ENCODE results near the gene DOK4.
A peak's percentile ranks its signal among the peaks of the same experiment; 100 is the strongest.
"Not testable (repeated sequence)": the region's sequence is repeated elsewhere in the genome, so short reads cannot be mapped to it uniquely, and the experiment has no call there.

DOK4 gene

DNA sequence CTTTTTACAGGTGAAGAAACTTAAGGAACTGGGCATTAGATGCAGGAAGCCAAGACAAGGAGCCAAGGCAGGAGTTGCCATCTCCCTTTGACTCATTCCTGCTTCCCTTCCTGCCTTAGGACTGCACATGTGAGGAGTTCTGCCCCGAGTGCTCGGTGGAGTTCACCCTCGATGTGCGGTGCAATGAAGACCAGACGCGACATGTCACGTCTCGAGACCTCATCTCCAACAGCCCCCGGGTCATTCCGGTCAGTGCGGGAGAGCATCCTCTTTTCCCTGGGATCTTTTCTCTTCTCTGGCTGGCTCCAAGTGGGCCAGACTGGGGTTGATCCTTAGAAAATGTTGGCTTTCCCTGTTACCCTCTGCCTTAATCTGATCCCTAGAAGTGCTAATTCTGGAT is 17.2 kb downstream of the DOK4 start:
- H3K4me3 ChIP-seq, result no peak overlapping the region
- H3K27ac ChIP-seq, result no peak overlapping the region

DNA sequence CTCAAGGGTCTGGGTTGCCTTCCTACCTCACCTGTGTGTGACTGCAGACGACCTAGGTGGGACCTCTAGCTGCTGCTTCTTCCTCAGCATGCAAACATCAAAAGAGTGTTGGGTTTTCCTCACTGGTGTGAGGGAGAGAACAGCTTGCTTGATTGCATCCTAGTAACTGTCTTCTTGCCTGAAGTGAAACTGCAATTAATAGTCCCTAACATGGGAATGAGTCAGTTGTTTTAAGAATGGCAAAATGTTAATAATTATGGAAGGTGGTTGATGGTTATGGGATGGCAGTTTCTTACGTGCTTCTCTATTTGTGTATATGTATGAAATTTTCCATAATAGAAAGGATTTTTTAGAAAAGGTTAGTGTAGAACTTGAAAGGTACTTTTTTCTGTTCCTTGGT is 17.9 kb downstream of the DOK4 start:
- H3K27ac ChIP-seq, result no peak overlapping the region
- H3K4me3 ChIP-seq, result no peak overlapping the region

DNA sequence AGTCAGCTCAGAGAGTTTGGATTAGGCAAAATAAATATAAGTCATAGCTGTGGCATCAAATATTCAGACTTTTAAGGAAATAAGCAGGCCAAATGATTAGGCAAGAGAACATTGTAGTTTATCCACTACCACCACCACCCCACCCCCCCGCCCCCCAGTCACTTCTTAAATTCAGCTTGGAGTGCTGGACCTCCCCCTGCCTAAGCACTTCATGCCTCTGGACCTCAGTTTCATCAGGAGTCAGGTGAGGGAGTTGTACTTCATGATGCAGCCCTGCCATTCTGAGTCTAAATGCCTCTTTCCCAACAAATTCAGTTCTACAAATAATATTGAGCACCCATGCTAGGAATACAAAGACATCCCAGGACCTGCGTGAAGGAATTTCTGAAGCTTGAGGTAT is 21.8 kb downstream of the DOK4 start:
- no peak overlapping the region for H3K4me3 ChIP-seq

DNA sequence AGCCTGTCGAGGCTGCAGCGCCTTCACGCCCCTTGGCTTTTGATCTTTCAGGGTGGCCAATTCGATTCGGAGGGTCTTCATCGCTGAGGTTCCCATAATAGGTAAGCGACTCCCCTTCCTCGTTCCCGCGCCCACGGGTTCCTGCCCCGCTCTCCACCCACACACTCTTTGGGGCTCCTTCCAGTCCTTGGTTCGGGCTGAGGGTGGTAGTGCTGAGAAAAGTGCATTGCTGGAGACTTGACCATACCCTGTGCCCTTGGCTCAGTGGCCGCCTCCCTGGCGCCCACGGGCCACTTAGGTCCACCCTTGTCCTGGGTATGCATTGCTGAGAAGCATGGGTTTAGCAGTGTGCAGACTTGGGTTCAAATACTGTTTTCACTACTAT is 23.3 kb downstream of the DOK4 start:
- peak overlapping the region; percentile 69 to 100 (median 88) for H3K4me3 ChIP-seq
- peak overlapping the region; percentile 77 to 98 (median 95) for H3K27ac ChIP-seq

More for the DNA sequence above, 21.8 kb downstream of the DOK4 start:
- no peak overlapping the region for H3K27ac ChIP-seq

DNA sequence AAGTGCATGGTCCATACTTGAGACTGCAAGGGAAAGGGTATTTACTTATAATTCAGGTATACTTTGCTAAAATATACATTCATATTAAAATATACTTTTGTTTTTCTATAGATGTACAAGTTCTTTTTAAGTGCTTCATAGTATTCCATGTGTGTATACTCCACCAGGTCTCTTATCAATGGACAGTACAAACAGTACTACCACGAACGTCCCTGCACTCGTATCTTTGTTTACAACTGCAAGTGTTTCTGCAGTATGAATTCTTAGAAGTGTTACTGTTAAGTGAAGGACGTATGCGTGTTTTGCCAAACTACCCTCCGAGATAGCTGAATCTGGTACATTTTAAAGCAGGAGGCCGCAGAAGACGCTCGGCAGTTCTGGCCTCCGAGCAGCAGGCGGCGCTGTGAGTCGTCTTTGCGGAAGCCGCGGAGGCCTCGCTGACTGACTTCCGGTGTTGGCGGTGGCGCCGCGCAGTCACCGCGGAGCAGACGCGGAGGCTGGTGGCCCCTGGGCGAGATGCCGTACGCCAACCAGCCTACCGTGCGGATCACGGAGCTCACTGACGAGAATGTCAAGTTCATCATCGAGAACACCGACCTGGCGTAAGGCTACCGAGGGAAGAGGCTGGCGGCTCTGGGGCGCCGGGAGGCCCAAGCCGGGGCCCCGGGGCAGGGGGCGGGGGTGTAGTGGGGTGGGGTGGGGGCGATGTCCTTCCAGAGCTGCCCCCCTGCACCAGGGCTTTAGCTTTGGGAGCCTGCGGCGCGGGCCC is 23.9 kb downstream of the DOK4 start, which contains the start of gene POLR2C:
POLR2C (plus strand) TSS at position 471 of the 769 bp plus-strand sequence; CDS start at position 517, 46 bp downstream.
- Histone ChIP-seq H3K4me3 (peak within 1 kb of the TSS; percentile 69 to 100 (median 88)), H3K27ac (peak within 1 kb of the TSS; percentile 77 to 98 (median 95))

DNA sequence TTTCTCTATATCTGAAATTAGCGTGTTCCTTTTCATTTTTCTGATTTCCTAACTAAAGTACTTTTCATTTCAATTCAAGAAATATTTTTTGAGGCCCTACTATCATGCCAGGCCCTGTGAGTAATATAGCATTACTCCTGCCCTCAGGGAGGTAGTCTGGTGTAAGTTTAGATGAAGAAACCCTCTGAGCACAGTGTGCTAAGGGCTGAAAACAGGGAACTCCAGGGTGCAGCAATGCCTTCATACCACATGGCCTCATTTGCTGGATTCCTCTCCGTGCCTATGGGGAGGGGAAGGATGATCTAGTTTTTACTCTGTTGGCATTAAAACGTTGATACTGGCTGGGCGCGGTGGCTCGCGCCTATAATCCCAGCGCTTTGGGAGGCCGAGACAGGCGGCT is 34.3 kb downstream of the DOK4 start:
- Histone ChIP-seq H3K4me3 (no peak overlapping the region), H3K27ac (no peak overlapping the region)

DNA sequence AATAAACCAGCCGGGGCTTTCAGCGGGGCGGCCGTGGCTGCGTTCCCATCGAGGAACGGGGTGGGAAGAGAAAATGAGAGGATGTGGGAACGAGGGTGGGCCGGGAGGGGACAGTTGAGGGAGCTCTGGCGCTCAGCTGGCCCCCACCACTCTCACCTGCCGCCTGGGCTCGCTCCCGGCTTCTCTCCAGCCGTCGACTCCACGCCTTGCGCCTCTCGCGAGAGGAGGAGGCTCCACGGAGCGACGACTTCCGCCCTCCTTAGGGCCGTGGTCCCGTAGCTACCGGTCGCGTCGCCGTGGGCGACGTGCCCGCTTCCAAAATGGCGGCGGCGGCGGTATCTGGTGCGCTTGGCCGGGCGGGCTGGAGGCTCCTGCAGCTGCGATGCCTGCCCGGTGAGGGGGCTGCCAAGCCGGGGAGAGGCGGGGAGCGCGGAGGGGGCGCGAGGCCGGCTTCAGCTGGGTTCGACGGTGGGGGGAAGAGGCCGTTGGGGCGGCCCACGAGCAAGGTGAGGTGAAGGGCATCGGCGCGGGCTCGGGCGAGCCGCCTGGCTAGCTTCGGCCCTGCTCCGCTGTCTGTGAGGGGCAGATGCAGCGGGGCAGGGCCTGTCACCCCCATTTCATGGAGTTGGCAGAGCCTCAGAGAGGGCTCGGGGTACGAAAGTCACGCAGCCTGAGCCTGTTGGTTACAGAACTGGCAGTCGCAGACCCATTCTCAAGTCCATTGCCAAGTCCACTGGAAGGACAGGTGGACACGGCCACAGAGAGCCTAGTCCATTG is 38.9 kb downstream of the DOK4 start, which contains the start of the genes CIAPIN1 and COQ9:
CIAPIN1 (minus strand) TSS at position 200 of the 777 bp plus-strand sequence. CDS start 6,457 bp downstream, outside the sequence.
COQ9 (plus strand) TSS at position 294 of the 777 bp plus-strand sequence; CDS start at position 321, 27 bp downstream.
- H3K27ac ChIP-seq, result peak within 1 kb of the TSS; percentile 84 to 99 (median 95)

DNA sequence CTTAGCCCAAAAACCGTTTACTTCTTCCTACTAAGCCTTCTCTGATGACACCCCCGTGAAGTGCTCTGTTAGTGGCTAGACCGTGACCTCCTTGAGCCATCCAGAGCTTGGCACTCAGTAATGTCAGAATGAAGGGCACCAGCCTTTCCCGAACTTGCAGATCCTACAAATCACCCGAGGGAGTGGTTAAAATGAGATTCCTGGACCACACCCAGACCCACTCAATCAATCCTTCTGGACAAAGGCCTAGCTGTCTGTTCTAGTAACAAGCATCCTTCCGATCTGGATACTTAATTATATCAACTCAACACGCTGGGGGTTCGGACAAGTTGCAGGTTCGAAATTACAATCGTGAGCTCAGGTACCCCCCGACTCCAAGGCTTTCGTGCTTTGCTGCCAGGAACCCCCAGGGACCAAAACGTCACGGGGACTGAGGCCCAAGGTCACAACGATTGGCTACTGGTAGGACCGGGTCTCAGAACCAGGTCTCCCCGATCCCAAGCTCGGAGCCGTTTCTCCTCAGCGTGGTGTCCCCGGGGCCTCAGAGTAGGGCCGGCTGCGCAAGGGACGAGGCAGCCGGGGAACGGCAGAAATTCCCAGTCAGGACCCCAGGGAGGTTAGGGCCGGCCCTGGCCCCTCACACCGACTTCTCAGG is 39.6 kb downstream of the DOK4 start:
- H3K4me3 ChIP-seq, result peak overlapping the region; percentile 69 to 98 (median 87)
- H3K27ac ChIP-seq, result peak overlapping the region; percentile 84 to 99 (median 95)

More for the DNA sequence above, 38.9 kb downstream of the DOK4 start, which contains the start of the genes CIAPIN1 and COQ9:
- H3K4me3 ChIP-seq, result peak within 1 kb of the TSS; percentile 69 to 98 (median 87)

DNA sequence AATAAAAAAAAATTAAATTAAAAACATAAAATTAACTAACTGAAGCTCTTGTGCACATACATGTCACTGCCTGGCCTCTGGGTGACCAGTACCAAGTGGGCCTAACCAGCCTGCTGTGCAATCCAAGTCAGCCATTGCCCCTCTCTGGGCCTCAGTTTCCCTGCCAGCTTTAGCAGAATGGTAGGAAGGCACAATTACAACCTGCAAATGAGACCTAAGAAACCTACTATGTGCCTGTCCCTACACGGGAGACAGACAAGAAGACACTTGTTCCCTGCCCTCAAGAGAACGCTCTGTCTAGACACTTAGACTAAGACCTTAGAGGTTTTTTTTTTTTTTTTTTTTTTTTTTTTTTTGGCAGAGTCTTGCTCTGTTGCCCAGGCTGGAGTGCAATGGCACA is 40.8 kb downstream of the DOK4 start:
- Histone ChIP-seq H3K4me3 (no peak overlapping the region), H3K27ac (no peak overlapping the region)

DNA sequence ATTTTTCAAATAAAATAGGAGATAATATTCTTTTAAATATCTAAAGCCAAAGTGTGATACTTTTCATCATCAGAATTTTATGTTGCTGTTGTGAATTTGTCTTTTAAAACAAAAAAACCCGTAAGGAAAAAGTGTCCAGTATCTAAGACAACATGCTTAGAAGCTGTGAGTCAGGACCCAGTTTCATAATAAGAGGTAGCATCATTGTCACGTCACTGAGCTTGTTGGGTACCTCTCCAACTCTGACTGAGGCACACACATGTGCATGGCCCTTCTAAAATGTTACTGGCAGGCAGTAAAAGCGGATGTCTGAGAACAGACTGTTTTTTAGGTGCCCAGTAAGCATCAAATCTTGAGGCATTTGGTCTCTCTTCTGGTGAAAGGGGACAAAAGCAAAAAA is 41.6 kb downstream of the DOK4 start:
- Histone ChIP-seq H3K27ac (no peak overlapping the region), H3K4me3 (no peak overlapping the region)

DNA sequence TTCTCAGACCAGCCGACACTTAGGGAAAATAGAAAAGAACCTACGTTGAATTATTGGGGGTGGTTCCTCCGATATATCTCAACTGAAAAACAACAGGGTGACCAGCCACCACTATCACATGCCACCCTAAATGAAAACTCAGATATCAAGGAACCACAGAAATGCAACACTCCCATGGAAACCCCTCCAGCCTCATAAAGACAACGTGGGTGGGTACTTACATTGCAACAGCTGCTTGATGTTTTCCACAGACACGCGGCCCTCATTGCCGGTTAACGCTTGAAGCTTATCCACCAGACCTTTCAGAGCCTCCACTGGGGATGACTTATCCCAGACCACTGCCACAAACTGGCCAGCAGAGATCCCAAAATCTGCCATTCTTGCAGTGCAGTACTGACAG is 45.7 kb downstream of the DOK4 start:
- H3K4me3 ChIP-seq, H3K27ac ChIP-seq: not testable (repeated sequence)

DNA sequence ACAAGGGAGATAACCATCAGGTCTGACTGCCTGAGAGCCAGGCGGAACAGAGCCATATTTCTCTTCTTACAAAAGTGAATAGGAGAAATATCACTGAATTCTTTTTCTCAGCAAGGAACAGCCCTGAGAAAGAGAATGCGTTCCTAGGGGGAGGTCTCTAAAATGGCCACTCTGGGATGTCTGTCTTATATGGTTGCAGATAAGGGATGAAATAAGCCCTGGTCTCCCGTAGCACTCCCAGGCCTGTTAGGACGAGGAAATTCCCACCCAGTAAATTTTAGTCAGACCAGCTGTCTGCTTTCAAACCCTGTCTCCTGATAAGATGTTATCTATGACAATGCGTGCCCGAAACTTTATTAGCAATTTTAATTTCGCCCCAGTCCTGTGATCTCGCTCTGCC is 46.3 kb downstream of the DOK4 start:
- H3K27ac ChIP-seq, H3K4me3 ChIP-seq: not testable (repeated sequence)

DNA sequence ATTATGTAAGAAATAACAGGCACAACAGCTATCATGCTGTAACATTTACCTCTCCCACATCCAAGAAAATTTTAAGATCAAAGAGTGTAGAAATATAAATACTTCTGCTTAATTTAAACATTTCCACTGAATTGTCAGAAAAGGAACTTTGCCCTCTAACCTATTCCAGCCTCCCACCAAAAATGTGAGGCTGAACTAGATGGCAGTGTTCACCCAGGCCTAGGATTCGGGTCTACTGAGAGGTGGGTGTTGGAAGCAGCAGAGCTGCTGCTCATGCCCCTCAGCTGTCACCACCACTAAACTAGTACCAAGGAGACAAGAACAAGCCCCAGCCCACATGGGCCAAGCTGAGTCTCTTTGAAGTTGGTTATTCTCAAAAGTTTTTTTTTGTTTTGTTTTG is 50.5 kb downstream of the DOK4 start:
- Histone ChIP-seq H3K27ac (no peak overlapping the region), H3K4me3 (no peak overlapping the region)

DNA sequence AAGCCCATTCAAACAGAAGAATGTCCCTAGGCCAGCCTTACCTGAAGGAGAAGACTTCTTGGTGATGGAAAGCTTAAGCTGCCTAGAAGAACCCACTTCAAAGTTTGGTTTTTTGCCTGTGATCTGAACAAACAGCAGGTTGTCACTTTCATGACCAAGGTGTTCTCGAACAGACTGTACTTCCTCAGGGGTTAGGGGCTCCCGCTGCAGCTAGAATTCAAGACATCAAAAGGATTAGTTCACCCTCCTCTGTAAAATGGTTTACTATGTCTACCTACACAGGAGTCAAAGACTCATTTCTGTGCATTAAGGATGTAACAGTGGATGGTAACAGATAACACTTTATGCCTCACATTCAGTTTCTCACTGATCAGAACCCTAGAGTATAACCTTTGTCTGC is 52.3 kb downstream of the DOK4 start:
- no peak overlapping the region for H3K4me3 ChIP-seq

DNA sequence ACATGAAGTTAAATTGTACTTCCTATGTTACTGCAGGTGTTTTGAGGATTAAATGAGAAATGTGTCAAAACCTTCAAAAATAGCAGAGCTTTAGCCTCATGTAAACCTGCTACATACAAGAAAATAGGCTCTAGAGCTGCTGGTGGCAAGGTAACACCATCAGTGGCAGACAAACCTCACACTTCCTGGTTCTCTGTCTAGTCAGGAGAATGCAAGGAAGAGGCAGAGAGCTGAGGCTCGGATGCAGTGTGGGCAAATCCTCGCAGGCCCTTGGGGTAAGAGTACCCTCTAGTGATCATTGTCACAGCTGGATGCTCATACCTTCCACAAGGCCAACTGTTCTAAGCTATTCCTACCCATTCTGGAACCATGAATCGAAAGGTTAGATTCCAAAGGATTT is 53.3 kb downstream of the DOK4 start:
- Histone ChIP-seq H3K27ac (peak overlapping the region in 1 of 21 experiments; percentile 2), H3K4me3 (no peak overlapping the region)

More for the DNA sequence above, 52.3 kb downstream of the DOK4 start:
- no peak overlapping the region for H3K27ac ChIP-seq

DNA sequence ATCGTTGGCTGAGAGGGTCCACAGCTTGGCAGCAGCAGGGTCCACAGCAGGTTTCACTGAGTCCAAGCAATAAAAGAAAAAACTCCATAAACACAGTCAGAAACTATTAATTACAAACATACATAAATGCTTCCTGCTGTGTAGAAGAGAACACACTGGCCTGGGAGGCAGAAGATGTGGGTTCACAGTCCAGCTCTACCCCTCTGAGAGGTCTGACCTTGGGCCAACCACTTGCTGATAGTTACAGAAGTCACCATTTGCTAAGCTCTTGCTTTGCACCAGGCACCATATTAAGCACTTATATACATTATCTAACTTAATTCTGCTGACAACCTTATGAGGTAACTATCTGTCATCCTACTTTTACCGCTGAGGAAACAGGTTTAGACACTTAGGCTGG is 53.8 kb downstream of the DOK4 start:
- H3K27ac ChIP-seq, result peak overlapping the region in 1 of 21 experiments; percentile 2

DNA sequence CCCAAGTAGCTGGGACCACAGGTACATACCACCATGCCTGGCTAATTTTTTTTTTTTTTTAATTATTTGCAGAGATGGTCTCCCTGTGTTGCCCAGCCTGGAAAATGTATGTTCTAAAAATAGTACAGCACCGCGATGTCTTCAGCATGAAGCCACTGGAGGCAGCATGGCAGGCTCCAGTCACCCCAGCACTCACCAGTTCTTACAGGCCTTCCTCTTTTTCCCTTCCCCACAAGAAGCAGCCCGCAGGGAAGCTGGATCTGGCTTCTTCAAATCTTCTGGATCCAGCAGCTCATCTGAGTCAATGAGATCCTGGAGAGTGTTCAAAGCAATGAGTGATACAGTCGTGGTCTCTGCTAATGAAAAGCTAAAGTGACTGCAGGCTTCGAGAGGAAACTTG is 55.3 kb downstream of the DOK4 start:
- Histone ChIP-seq H3K27ac (no peak overlapping the region), H3K4me3 (no peak overlapping the region)

More for the DNA sequence above, 53.8 kb downstream of the DOK4 start:
- H3K4me3 ChIP-seq, result no peak overlapping the region

DNA sequence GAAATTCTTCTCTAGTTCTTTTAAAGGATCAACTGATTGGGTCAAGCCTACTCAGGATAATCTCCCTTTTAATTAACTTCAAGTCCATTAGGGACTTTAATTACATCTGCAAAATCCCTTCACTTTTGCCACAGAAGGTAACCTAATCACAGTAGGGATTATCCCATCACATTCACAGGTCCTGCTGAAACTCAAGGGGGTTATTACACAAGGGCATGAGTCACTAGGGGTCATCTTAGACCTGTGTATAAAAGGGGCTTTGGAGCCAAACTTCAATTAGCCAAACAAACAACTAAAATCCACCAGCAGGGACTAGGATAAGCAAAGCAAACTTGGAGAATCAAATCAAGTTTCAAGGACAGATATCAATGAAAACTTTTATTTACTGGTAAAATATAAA is 58.5 kb downstream of the DOK4 start:
- no peak overlapping the region for H3K27ac ChIP-seq

DNA sequence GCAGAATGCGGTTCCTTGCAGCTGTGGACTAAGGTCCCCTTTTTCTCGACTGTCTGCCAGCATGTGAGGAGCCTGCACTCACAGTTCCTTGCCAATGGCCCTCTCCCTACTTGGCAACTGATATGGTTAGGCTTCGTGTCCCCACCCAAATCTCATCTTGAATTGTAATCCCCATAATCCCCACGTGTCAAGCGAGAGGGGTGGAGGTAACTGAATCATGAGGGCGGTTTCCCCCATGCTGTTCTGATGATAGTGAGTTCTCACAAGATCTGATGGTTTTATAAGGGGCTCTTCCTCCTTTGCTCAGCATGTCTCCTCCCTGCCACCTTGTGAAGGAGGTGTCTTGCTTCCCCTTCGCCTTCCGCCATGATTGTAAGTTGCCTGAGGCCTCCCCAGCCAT is 59.0 kb downstream of the DOK4 start:
- Histone ChIP-seq H3K4me3 (no peak overlapping the region), H3K27ac (no peak overlapping the region)

More for the DNA sequence above, 58.5 kb downstream of the DOK4 start:
- no peak overlapping the region for H3K4me3 ChIP-seq

DNA sequence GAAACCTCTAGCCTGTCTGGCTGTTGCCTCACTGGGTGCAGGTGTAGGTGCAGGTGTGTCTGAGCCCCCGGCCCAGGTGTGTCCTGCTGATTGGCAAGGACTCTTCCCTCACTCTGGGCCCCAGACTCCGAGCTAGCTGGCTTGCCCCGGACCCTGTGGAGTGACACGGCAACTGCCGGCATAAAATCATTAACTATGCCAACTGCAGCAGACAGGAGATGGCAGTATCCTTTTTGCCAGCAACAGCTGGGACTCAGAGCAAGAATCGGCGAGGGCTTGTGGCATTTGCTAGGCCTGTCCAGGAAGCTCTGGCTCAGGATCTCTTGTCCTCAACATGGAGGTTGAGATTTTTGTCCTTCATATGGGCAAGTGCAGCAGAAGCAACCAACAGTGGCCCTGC is 59.9 kb downstream of the DOK4 start:
- Histone ChIP-seq H3K4me3 (no peak overlapping the region), H3K27ac (no peak overlapping the region)
